Stomach (tissue), 19 donors: ENCODE measurements around the gene KDM3A. TPM values are rescaled to one million over a fixed set of nuclear protein-coding genes. Genes with fewer than 3 reads are reported as not detected.

Experiments
- DNase-seq, 2 donors: peaks; one replicate each; pipeline versions ENCODE4 v3.0.0 to v3.0.0-alpha.2; 2013 to 2019
- H3K27ac ChIP-seq, 5 donors: fragments of 200-600 bp in 4 of 5; sonication (generic) in 4 of 5; one replicate each; pipeline ENCODE4 v1.5.1; 2013 to 2019; ENCODE audit warnings: mild to moderate bottlenecking in 1 of 5, moderate library complexity in 1 of 5
- H3K27me3 ChIP-seq, 3 donors: fragments of 200-600 bp; sonication (generic); one replicate each; pipeline ENCODE4 v1.5.1; 2017 to 2019; ENCODE audit warnings: mixed run types in 1 of 3
- H3K36me3 ChIP-seq, 4 donors: fragments of 200-600 bp; sonication (generic); 1 replicate in 3 of 4; 2 replicates in 1 of 4; pipeline ENCODE4 v1.5.1; 2016 to 2019
- H3K4me1 ChIP-seq, 4 donors: fragments of 200-600 bp; sonication (generic); one replicate each; pipeline ENCODE4 v1.5.1; 2016 to 2019
- H3K4me3 ChIP-seq, 4 donors: fragments of 200-600 bp; sonication (generic) in 3 of 4; one replicate each; pipeline ENCODE4 v1.5.1; 2016 to 2019; ENCODE audit warnings: mild to moderate bottlenecking in 1 of 4
- H3K9me3 ChIP-seq, 4 donors: fragments of 200-600 bp; sonication (generic); one replicate each; pipeline ENCODE4 v1.5.1; 2016 to 2019
- EP300 ChIP-seq: sonication (generic); formaldehyde crosslinking; IDR thresholded peaks from one replicate; pipeline ENCODE4 v1.6.1; 2017; ENCODE audit warnings: antibody characterized with exemption
- POLR2A ChIP-seq, 4 donors: fragments of 450-650 bp; IDR thresholded peaks; one replicate each; pipeline ENCODE4 v1.6.1; 2016; ENCODE audit warnings: antibody characterized with exemption in 4 of 4, control low read depth in 2 of 4, mild to moderate bottlenecking in 1 of 4, moderate library complexity in 1 of 4
- POLR2AphosphoS5 ChIP-seq, 3 donors: sonication (generic); formaldehyde crosslinking; IDR thresholded peaks; one replicate each; pipeline ENCODE4 v1.6.1; 2016; ENCODE audit warnings: antibody characterized with exemption in 3 of 3
- WGBS, 5 donors: extraction: QIAGEN DNeasy Blood & Tissue Kit in 3 of 5; methylation state at CpG; one replicate each; pipeline versions ENCODE4 v1.1.5 to v1.1.7; 2013 to 2018; 5-methylcytosine and 5-hydroxymethylcytosine counted together
- intact Hi-C: fragments of 100-400 bp; cut with DNase I; formaldehyde crosslinking; loops from one replicate; pipeline ENCODE4 v1.15.1; 2023; ENCODE audit warnings: low total_unique reads
- long read RNA-seq, 10 donors: transcript quantifications; one replicate each; lab custom pipeline, GENCODE V29; 2026
- polyA plus RNA-seq, 3 donors: library from polyadenylated mRNA; stranded (reverse); fragments of 200-250 nt; gene quantifications; one replicate each; pipeline ENCODE4 v1.2.3, GENCODE V29; 2013
- total RNA-seq, 5 donors: library from RNA; depleted of rRNA; stranded (reverse); fragments of >200 nt; gene quantifications; one replicate each; pipeline versions ENCODE4 v1.1.0 to v1.2.3, GENCODE V29; 2014 to 2016
- TF ChIP-seq, protein P1 (sequence below), 7 experiments: fragments of 450-650 bp in 4 of 7; fragments of 200-600 bp in 3 of 7; sonication (generic) in 3 of 7; IDR thresholded peaks; one replicate each; pipeline ENCODE4 v1.5.1; 2016 to 2019; ENCODE audit warnings: antibody characterized with exemption in 7 of 7, control low read depth in 2 of 7, mild to moderate bottlenecking in 1 of 7
- donor health status: healthy with polysubstance abuse.
- donor health status: Bipolar disorder and iron deficiency.
- donor health status: healthy.

Gene KDM3A, protein sequence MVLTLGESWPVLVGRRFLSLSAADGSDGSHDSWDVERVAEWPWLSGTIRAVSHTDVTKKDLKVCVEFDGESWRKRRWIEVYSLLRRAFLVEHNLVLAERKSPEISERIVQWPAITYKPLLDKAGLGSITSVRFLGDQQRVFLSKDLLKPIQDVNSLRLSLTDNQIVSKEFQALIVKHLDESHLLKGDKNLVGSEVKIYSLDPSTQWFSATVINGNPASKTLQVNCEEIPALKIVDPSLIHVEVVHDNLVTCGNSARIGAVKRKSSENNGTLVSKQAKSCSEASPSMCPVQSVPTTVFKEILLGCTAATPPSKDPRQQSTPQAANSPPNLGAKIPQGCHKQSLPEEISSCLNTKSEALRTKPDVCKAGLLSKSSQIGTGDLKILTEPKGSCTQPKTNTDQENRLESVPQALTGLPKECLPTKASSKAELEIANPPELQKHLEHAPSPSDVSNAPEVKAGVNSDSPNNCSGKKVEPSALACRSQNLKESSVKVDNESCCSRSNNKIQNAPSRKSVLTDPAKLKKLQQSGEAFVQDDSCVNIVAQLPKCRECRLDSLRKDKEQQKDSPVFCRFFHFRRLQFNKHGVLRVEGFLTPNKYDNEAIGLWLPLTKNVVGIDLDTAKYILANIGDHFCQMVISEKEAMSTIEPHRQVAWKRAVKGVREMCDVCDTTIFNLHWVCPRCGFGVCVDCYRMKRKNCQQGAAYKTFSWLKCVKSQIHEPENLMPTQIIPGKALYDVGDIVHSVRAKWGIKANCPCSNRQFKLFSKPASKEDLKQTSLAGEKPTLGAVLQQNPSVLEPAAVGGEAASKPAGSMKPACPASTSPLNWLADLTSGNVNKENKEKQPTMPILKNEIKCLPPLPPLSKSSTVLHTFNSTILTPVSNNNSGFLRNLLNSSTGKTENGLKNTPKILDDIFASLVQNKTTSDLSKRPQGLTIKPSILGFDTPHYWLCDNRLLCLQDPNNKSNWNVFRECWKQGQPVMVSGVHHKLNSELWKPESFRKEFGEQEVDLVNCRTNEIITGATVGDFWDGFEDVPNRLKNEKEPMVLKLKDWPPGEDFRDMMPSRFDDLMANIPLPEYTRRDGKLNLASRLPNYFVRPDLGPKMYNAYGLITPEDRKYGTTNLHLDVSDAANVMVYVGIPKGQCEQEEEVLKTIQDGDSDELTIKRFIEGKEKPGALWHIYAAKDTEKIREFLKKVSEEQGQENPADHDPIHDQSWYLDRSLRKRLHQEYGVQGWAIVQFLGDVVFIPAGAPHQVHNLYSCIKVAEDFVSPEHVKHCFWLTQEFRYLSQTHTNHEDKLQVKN (N-terminal part only)
- total RNA-seq (100 to 1,000 TPM in 1 of 5 donors, 10 to 100 TPM in 4; 27.5 to 101 (median 92.8) TPM), polyA plus RNA-seq (10 to 100 TPM; 10.4 to 20.0 (median 13.6) TPM)
- long read RNA-seq, donor 1 = 0 reads
- long read RNA-seq, donor 2, full-length matches to known transcripts = 3 of 13 reads
- long read RNA-seq, donor 2, partial matches to known transcripts = 10 of 13 reads
- long read RNA-seq, donor 2, other reads (novel, unspliced or antisense) = 0 of 13 reads
- long read RNA-seq, donor 3 = 0 reads
- long read RNA-seq, donor 4, full-length matches to known transcripts = 1 of 1 reads
- long read RNA-seq, donor 4, partial matches to known transcripts = 0 of 1 reads
- long read RNA-seq, donor 4, other reads (novel, unspliced or antisense) = 0 of 1 reads
- long read RNA-seq, donor 5, partial matches to known transcripts = 7 of 7 reads
- long read RNA-seq, donor 5, other reads (novel, unspliced or antisense) = 0 of 7 reads
- long read RNA-seq, donor 6 = 0 reads
- long read RNA-seq, donor 7, partial matches to known transcripts = 0 of 1 reads
- long read RNA-seq, donor 7, other reads (novel, unspliced or antisense) = 0 of 1 reads
- long read RNA-seq, donor 8, full-length matches to known transcripts = 2 of 2 reads
- long read RNA-seq, donor 8, partial matches to known transcripts = 0 of 2 reads
- long read RNA-seq, donor 8, other reads (novel, unspliced or antisense) = 0 of 2 reads
- long read RNA-seq, donor 9, partial matches to known transcripts = 0 of 1 reads
- long read RNA-seq, donor 9, other reads (novel, unspliced or antisense) = 0 of 1 reads
- long read RNA-seq, donor 10, full-length matches to known transcripts = 2 of 2 reads
- long read RNA-seq, donor 10, partial matches to known transcripts = 0 of 2 reads
- long read RNA-seq, donor 10, other reads (novel, unspliced or antisense) = 0 of 2 reads

DNA sequence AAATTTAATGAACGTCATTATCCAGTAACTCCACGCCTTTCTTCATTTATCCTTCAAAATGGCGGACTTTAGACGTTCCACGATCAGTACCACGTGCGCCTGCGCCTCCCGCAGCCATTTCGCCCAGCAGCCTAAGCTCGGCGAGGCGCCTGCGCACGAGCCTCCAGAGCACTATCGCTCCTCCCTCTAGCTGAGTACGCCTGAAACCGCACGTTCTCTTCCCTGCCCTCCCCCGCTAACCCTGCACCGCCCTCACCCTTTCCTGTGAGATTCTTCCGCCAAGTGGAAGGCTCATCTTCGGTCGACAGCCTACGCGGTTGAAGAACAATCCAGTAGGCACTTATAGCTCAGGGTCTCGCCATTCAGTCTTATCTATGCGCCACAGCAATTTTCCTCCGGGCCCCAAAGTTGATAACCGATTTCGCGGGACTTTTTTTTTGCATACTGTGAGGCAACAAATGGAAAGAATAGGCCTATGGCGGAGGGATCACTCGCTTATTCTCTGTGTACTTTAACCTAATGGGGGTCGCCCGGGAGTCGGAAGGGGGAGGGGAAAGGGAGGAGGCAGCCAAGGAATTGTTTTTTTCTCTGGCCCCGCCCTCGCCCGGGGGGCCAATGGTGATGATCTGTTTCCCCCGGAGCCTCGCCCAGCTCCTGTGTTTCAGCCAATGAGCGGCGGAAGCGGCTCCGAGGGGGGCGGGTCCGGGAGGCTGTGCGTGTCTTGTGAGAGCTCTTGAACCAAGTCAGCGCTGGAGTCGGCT lies at the start of gene KDM3A:
TSS of gene KDM3A (plus strand) at position 741 of the 761 bp plus-strand sequence. CDS start 677 bp downstream, outside the sequence.
- peaks cover 6 to 28% (median 20%) of the 10 kb centered on the region in 4 donors for H3K9me3 ChIP-seq
- peak within 1 kb of the TSS; percentile 92 to 100 (median 98) for H3K27ac ChIP-seq
- H3K36me3 ChIP-seq = peaks cover 0 to 10% (median 0%) of the 10 kb centered on the region in 4 donors
- intact Hi-C loops = no loop called here
- peak within 1 kb of the TSS; percentile 75 to 84 (median 80) for H3K4me3 ChIP-seq
- DNase-seq = peak; percentile 99 to 100
- TF ChIP-seq POLR2A (IDR thresholded peaks at IDR 0.05) (no peak), POLR2AphosphoS5 (IDR thresholded peaks at IDR 0.05) (peak; percentile 65 to 96 (median 94))
- H3K27me3 ChIP-seq = no peaks in the 10 kb centered on the region
- peaks cover 29 to 33% (median 32%) of the 10 kb centered on the region in 4 donors for H3K4me1 ChIP-seq
- WGBS, 5 donors = 0 to 1% (median 1%) methylated on average over 44 to 51 of the region's 51 CpGs

GRCh38 chr2:86392873-86393518 lies 48.2 kb upstream of the KDM3A start:
- WGBS, 5 donors = 62 to 73% (median 71%) methylated on average over 6 of the region's 6 CpGs
- Histone ChIP-seq H3K4me1 (peaks cover 0 to 16% (median 12%) of the 10 kb centered on the region in 4 donors), H3K27me3 (no peaks in the 10 kb centered on the region), H3K27ac (peak overlapping the region in 3 of 5 donors; percentile 64 to 76 (median 68)), H3K4me3 (no peak overlapping the region), H3K9me3 (no peaks in the 10 kb centered on the region), H3K36me3 (no peaks in the 10 kb centered on the region)
- intact Hi-C loops = no loop called here
- no peak for DNase-seq
- TF ChIP-seq, protein P1, sequence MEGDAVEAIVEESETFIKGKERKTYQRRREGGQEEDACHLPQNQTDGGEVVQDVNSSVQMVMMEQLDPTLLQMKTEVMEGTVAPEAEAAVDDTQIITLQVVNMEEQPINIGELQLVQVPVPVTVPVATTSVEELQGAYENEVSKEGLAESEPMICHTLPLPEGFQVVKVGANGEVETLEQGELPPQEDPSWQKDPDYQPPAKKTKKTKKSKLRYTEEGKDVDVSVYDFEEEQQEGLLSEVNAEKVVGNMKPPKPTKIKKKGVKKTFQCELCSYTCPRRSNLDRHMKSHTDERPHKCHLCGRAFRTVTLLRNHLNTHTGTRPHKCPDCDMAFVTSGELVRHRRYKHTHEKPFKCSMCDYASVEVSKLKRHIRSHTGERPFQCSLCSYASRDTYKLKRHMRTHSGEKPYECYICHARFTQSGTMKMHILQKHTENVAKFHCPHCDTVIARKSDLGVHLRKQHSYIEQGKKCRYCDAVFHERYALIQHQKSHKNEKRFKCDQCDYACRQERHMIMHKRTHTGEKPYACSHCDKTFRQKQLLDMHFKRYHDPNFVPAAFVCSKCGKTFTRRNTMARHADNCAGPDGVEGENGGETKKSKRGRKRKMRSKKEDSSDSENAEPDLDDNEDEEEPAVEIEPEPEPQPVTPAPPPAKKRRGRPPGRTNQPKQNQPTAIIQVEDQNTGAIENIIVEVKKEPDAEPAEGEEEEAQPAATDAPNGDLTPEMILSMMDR (IDR thresholded peaks at IDR 0.05) = no peak
- TF ChIP-seq POLR2A (IDR thresholded peaks at IDR 0.05) (no peak), POLR2AphosphoS5 (IDR thresholded peaks at IDR 0.05) (no peak), EP300 (no peak)

DNA sequence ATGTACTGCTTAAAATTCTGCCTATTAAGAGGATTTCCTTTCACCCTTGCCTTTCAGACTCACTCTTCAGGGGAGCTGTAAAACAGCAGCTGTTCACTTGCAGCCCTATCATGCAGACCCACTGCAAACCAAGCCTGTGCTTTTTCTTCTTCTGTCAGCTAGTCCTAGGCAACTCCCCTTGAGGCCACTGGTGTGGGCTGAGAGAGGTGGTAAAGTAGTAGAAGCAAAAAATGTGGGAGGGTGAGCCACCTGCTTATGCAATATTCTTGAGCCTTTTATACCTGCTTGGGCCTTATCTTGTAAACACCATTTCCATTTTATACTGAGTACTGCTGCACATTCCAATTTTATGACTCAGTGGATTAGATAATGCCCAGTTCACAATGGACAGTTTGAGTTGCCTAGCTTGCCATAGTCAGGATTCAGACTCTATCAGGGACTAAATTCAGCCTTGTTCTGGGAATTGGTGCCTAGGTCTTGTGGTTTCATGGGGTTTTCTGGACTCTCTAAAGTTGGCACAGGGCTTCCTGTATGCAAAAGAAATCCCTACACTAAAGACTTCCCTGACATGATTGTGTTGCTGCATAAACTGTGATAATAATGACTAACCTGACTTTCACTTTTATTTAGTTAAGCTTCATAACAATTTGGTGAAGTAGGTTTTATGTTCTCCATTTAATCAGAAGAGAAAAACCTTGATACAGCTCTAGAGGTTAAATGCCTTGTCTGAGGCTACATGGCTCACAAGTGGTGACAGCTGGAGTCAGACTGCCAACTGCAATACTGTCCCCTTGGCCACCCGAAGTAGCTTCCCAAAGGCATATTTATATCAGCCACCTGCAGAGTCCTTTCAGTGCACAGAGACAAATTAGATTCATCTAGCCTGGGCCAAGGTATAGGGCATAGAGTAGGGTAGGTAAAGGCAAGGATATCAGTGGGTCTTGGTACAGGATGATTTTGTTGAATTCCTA lies 47.4 kb upstream of the KDM3A start:
- Histone ChIP-seq H3K27ac (peak overlapping the region; percentile 30 to 76 (median 66)), H3K4me1 (peaks cover 0 to 16% (median 12%) of the 10 kb centered on the region in 4 donors), H3K27me3 (no peaks in the 10 kb centered on the region), H3K36me3 (no peaks in the 10 kb centered on the region), H3K9me3 (no peaks in the 10 kb centered on the region), H3K4me3 (no peak overlapping the region)
- 22 to 33% (median 25%) methylated on average over 1 of the region's 1 CpG for WGBS, 5 donors
- TF ChIP-seq, protein P1 (IDR thresholded peaks at IDR 0.05) = no peak
- TF ChIP-seq POLR2AphosphoS5 (IDR thresholded peaks at IDR 0.05) (peak in 1 of 3 donors; percentile 75), EP300 (no peak), POLR2A (IDR thresholded peaks at IDR 0.05) (no peak)
- intact Hi-C loops = no loop called here
- peak; percentile 42 to 76 for DNase-seq
